SU-DHL-6 (cell line): Measurements from ENCODE around the gene XYLT1.

Source experiments
- H2AFZ ChIP-seq: fragments of 200-600 bp; sonication (generic); 2 replicates; pipeline ENCODE4 v1.6.1; 2014; ENCODE audit warnings: low read depth, mild to moderate bottlenecking, moderate library complexity, mixed read lengths, antibody characterized with exemption, low read length; ENCODE audit not compliant: severe bottlenecking
- H3F3A ChIP-seq: fragments of 200-600 bp; shearing (Covaris generic); 2 replicates; pipeline ENCODE4 v1.6.0; 2016; ENCODE audit warnings: antibody characterized with exemption, mild to moderate bottlenecking; ENCODE audit not compliant: insufficient read depth
- H3K27ac ChIP-seq: fragments of 200-600 bp; sonication (generic); 2 replicates; pipeline ENCODE4 v1.5.1; 2016; ENCODE audit warnings: low read depth, mild to moderate bottlenecking, low read length, moderate library complexity, mixed read lengths
- H3K27me3 ChIP-seq: fragments of 200-600 bp; sonication (generic), shearing (Covaris generic); 2 replicates; pipeline ENCODE4 v1.6.0; 2014; ENCODE audit warnings: mild to moderate bottlenecking, low read length
- H3K36me3 ChIP-seq: fragments of 200-600 bp; sonication (generic); 2 replicates; pipeline ENCODE4 v1.6.1; 2014; ENCODE audit warnings: mild to moderate bottlenecking, low read length, mixed read lengths
- H3K4me2 ChIP-seq: fragments of 300-600, 200-600 bp; shearing (Covaris generic), sonication (generic); 2 replicates; pipeline ENCODE4 v1.6.0; 2014; ENCODE audit warnings: low read length, low read depth, mild to moderate bottlenecking; ENCODE audit not compliant: poor library complexity, severe bottlenecking
- H3K4me3 ChIP-seq: fragments of 200-600 bp; sonication (generic); 2 replicates; pipeline ENCODE4 v1.5.1; 2014; ENCODE audit warnings: antibody characterized with exemption, low read length, mild to moderate bottlenecking, mixed read lengths; ENCODE audit not compliant: insufficient read depth, poor library complexity, severe bottlenecking
- H3K79me2 ChIP-seq: fragments of 200-600 bp; sonication (generic); 2 replicates; pipeline ENCODE4 v1.6.1; 2014; ENCODE audit warnings: mild to moderate bottlenecking, low read length, moderate library complexity; ENCODE audit not compliant: insufficient read depth
- H3K9ac ChIP-seq: fragments of 200-600 bp; sonication (generic); 2 replicates; pipeline ENCODE4 v1.7.0; 2014; ENCODE audit warnings: mild to moderate bottlenecking, low read length
- H3K9me2 ChIP-seq: fragments of 200-600 bp; sonication (generic); replicated peaks from 2 replicates; pipeline ENCODE4 v1.6.1; 2014; ENCODE audit warnings: low read length; ENCODE audit not compliant: insufficient read depth
- H3K9me3 ChIP-seq: fragments of 200-600 bp; sonication (generic); 2 replicates; pipeline ENCODE4 v1.6.1; 2014; ENCODE audit warnings: low read length, mixed read lengths; ENCODE audit not compliant: insufficient read depth
- H4K20me1 ChIP-seq: fragments of 200-600 bp; sonication (generic); 2 replicates; pipeline ENCODE4 v1.6.1; 2014; ENCODE audit warnings: low read depth, mild to moderate bottlenecking, antibody characterized with exemption, low read length, moderate library complexity, mixed read lengths
- CTCF ChIP-seq: fragments of 200-600 bp; sonication (generic); IDR thresholded peaks from one replicate; pipeline ENCODE4 v1.5.1; 2017; ENCODE audit warnings: antibody characterized with exemption, mild to moderate bottlenecking, low read length, moderate library complexity; ENCODE audit not compliant: insufficient read depth, poor library complexity, severe bottlenecking
- EZH2phosphoT487 ChIP-seq: fragments of 200-600 bp; sonication (generic), shearing (Covaris generic); conservative IDR thresholded peaks from 2 replicates; pipeline ENCODE4 v1.6.1; 2018; ENCODE audit warnings: mild to moderate bottlenecking, antibody characterized with exemption, low read length, moderate library complexity, mixed read lengths

The XYLT1 gene

GRCh38 chr16:17370223-17370707 is 100.5 kb downstream of the XYLT1 start:
- Histone ChIP-seq H3K9me2 (no peaks in the 10 kb centered on the region), H3K4me2 (peak overlapping the region; percentile 65), H3K79me2 (peaks cover 13% of the 10 kb centered on the region), H3K9me3 (no peaks in the 10 kb centered on the region), H3K36me3 (no peaks in the 10 kb centered on the region), H3K9ac (peak overlapping the region; percentile 43), H3K27me3 (no peaks in the 10 kb centered on the region), H3F3A (peaks cover 35% of the 10 kb centered on the region), H4K20me1 (no peaks in the 10 kb centered on the region), H2AFZ (no peak overlapping the region), H3K4me3 (no peak overlapping the region), H3K27ac (peak overlapping the region; percentile 94)
- TF ChIP-seq CTCF (no peak), EZH2phosphoT487 (no peak)

- H3K79me2 ChIP-seq = peaks cover 14% of the 10 kb centered on the region
- no peaks in the 10 kb centered on the region for H3K9me2 ChIP-seq
- H3K36me3 ChIP-seq = no peaks in the 10 kb centered on the region
- H3K27ac ChIP-seq = peak overlapping the region; percentile 94
- H4K20me1 ChIP-seq = no peaks in the 10 kb centered on the region
- H3K9ac ChIP-seq = peak overlapping the region; percentile 43
- H3K4me3 ChIP-seq = peak overlapping the region; percentile 11
- peak overlapping the region; percentile 65 for H3K4me2 ChIP-seq
- H3F3A ChIP-seq = peaks cover 35% of the 10 kb centered on the region
- TF ChIP-seq CTCF = no peak
- TF ChIP-seq EZH2phosphoT487 = no peak
- H3K27me3 ChIP-seq = no peaks in the 10 kb centered on the region
- H3K9me3 ChIP-seq = no peaks in the 10 kb centered on the region
- no peak overlapping the region for H2AFZ ChIP-seq
Measured at GRCh38 chr16:17369421-17370222, 101.1 kb downstream of the XYLT1 start.

GRCh38 chr16:17368951-17369350 is 101.8 kb downstream of the XYLT1 start:
- no peaks in the 10 kb centered on the region for H4K20me1 ChIP-seq
- H2AFZ ChIP-seq = no peak overlapping the region
- peaks cover 35% of the 10 kb centered on the region for H3F3A ChIP-seq
- peak overlapping the region; percentile 3 for H3K4me3 ChIP-seq
- H3K9ac ChIP-seq = peak overlapping the region; percentile 43
- H3K79me2 ChIP-seq = peaks cover 18% of the 10 kb centered on the region
- TF ChIP-seq EZH2phosphoT487 (no peak), CTCF (no peak)
- no peaks in the 10 kb centered on the region for H3K9me2 ChIP-seq
- no peaks in the 10 kb centered on the region for H3K36me3 ChIP-seq
- H3K27me3 ChIP-seq = no peaks in the 10 kb centered on the region
- peak overlapping the region; percentile 94 for H3K27ac ChIP-seq
- H3K9me3 ChIP-seq = no peaks in the 10 kb centered on the region
- peak overlapping the region; percentile 65 for H3K4me2 ChIP-seq
